C4-2B (cell line): ENCODE data around the gene SMYD2.

Source experiments
- H3K27ac ChIP-seq: fragments of 450-650 bp; 2 replicates; pipeline ENCODE4 v1.5.1; 2017
- CTCF ChIP-seq: fragments of 450-650 bp; conservative IDR thresholded peaks from 2 replicates; pipeline ENCODE4 v1.5.1; 2017; ENCODE audit warnings: mild to moderate bottlenecking
- ZFX ChIP-seq: fragments of 450-650 bp; IDR thresholded peaks from 2 replicates; pipeline ENCODE4 v1.6.1; 2017

SMYD2 gene

GRCh38 chr1:214335567-214335966 lies 54.6 kb downstream of the SMYD2 start:
- H3K27ac ChIP-seq = no peak overlapping the region
- TF ChIP-seq CTCF (no peak), ZFX (no peak)

- H3K27ac ChIP-seq = no peak overlapping the region
- TF ChIP-seq CTCF (no peak), ZFX (no peak)
These were observed 56.1 kb downstream of the SMYD2 start for GRCh38 chr1:214337015-214337414.

- H3K27ac ChIP-seq = no peak overlapping the region
- TF ChIP-seq CTCF (no peak), ZFX (no peak)
These were observed 56.6 kb downstream of the SMYD2 start for GRCh38 chr1:214337511-214337910.

DNA sequence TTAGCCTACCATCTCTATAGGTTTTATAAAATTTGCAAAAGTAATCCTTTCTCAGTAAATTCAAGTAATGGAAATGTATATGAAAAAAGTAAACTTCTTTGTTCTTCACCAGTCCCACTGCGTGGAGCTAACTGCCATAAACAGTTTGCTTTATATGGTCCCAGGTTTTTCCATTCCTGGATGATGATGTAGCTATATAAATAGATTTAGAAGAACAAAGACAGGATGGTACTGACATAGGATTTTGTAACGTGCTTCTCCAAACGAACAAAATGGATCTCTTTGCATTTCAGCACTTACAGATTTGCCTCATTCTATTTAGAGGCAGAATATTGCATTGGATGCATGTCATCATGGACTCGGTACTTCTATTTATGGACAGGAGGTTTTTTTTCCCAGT lies 57.3 kb downstream of the SMYD2 start:
- H3K27ac ChIP-seq = no peak overlapping the region
- no peak for TF ChIP-seq CTCF
- no peak for TF ChIP-seq ZFX

DNA sequence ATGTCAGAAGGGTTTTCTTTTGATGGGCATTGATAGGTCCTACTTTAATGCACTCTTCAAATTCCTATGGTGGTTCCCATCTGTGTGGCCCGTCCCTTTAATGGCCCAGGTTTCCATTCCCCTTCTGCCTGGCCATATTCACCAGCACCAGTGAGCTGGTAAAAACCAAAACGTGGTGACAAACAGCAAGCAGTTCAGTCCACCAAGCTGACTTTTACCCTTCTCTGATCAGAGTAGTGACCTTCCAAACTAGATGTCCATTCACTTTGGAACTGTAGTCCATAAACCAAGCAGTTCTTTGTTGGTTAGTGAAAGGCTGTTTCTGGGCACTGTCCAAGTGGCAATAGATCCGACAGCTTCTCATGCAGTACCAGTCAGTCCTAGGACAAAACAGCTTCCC lies 60.5 kb downstream of the SMYD2 start:
- TF ChIP-seq CTCF (no peak), ZFX (no peak)
- H3K27ac ChIP-seq = no peak overlapping the region

DNA sequence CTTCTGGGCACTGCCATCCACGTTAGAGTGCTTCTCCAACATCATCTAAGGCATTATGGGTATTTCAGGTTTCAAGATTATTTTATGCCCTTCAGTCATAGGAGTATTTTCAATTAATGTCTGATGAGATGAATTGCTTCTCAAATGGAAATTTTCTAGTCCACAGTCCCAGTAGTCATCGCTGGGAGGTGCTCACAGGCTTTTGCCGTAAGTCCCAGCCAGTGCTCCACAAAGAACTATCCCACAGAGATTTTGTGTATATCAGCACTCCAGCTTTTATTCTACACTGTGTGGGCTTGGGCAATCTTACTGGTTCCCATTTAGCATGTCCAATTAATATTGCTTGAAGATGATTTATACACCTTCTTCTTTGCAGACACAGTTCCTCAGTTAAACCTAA lies 61.0 kb downstream of the SMYD2 start:
- peak; percentile 33 for TF ChIP-seq CTCF
- TF ChIP-seq ZFX = no peak
- no peak overlapping the region for H3K27ac ChIP-seq

DNA sequence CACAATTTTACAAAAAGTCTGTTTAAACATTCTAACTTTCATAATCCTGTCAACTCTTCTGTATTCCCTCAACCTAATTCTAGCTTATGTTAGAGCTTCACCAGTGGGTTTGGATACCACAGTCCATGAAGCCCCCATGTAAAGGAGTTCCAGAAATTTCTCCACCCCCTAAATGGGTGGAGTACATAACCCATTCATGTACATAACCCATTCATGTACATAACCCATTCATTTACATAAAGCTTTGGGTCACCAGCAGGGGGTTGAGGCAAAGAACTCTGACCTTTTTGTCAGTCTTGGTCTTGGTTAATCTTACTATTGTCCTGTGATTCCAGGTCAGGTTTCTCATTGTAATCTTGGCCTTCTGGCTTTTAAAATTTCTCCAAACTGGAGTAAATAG lies 61.6 kb downstream of the SMYD2 start:
- TF ChIP-seq ZFX (no peak), CTCF (no peak; the same call in 1 of the 2 replicates)

More for the DNA sequence above, 61.6 kb downstream of the SMYD2 start:
- no peak overlapping the region for H3K27ac ChIP-seq
